Measurements from ENCODE around the gene P2RY6.

- TF ChIP-seq POLR2A (IDR thresholded peaks at IDR 0.05) (no peak), CTCF (IDR thresholded peaks at IDR 0.05) (no peak), EP300 (IDR thresholded peaks at IDR 0.05) (no peak), POLR2AphosphoS5 (IDR thresholded peaks at IDR 0.05) (no peak)
Measured at GRCh38 chr11:73291196-73291595, 19.1 kb downstream of the P2RY6 start.
